HTERT RPE-1 (cell line): ENCODE results near the gene CADM2.

Experiments
- in situ Hi-C: fragments of 300-500 bp; cut with MboI; formaldehyde crosslinking; loops from 4 replicates; pipeline ENCODE4 v1.14.3; 2020; ENCODE audit warnings: low sequenced_read_pairs

CADM2 gene

GRCh38 chr3:85182975-85183752 is 224.4 kb downstream of the CADM2 start:
- in situ Hi-C loops = no loop called here

GRCh38 chr3:85185495-85185894 is 226.7 kb downstream of the CADM2 start:
- in situ Hi-C loops = no loop called here

- in situ Hi-C loops = no loop called here
Measured at GRCh38 chr3:85189731-85190130, 230.9 kb downstream of the CADM2 start.

GRCh38 chr3:85193565-85193964 is 234.8 kb downstream of the CADM2 start:
- in situ Hi-C loops = no loop called here

- in situ Hi-C loops = no loop called here
Measured at GRCh38 chr3:85208650-85209049, 249.9 kb downstream of the CADM2 start.

GRCh38 chr3:85210540-85210939 is 251.8 kb downstream of the CADM2 start:
- in situ Hi-C loops = no loop called here

- in situ Hi-C loops = no loop called here
Measured at GRCh38 chr3:85228966-85229365, 270.2 kb downstream of the CADM2 start.

GRCh38 chr3:85244091-85244490 is 285.3 kb downstream of the CADM2 start:
- in situ Hi-C loops = no loop called here

- in situ Hi-C loops = no loop called here
Measured at GRCh38 chr3:85244519-85244918, 285.7 kb downstream of the CADM2 start.

GRCh38 chr3:85251766-85252165 is 293.0 kb downstream of the CADM2 start:
- in situ Hi-C loops = no loop called here

- in situ Hi-C loops = no loop called here
Measured at GRCh38 chr3:85252686-85253085, 293.9 kb downstream of the CADM2 start.

- in situ Hi-C loops = no loop called here
Measured at GRCh38 chr3:85254738-85255137, 295.9 kb downstream of the CADM2 start.

- in situ Hi-C loops = no loop called here
Measured at GRCh38 chr3:85255949-85256348, 297.2 kb downstream of the CADM2 start.

GRCh38 chr3:85258326-85258725 is 299.5 kb downstream of the CADM2 start:
- in situ Hi-C loops = no loop called here

GRCh38 chr3:85258819-85259218 is 300.0 kb downstream of the CADM2 start:
- in situ Hi-C loops = no loop called here

GRCh38 chr3:85259748-85260147 is 301.0 kb downstream of the CADM2 start:
- in situ Hi-C loops = no loop called here

- in situ Hi-C loops = no loop called here
Measured at GRCh38 chr3:85264381-85264780, 305.6 kb downstream of the CADM2 start.

GRCh38 chr3:85270488-85270887 is 311.7 kb downstream of the CADM2 start:
- in situ Hi-C loops = no loop called here

GRCh38 chr3:85271911-85272310 is 313.1 kb downstream of the CADM2 start:
- in situ Hi-C loops = no loop called here

- in situ Hi-C loops = no loop called here
Measured at GRCh38 chr3:85288257-85288656, 329.5 kb downstream of the CADM2 start.

GRCh38 chr3:85297291-85297690 is 338.5 kb downstream of the CADM2 start:
- in situ Hi-C loops = no loop called here

GRCh38 chr3:85298032-85298431 is 339.2 kb downstream of the CADM2 start:
- in situ Hi-C loops = no loop called here

- in situ Hi-C loops = no loop called here
Measured at GRCh38 chr3:85303156-85303555, 344.4 kb downstream of the CADM2 start.
